NCI-H1105 treated with DMSO at 0.1 percent for 48 hours (cell line): ENCODE results near the gene TSC22D1.

ENCODE experiments used
- DNase-seq: peaks from one replicate; lab custom pipeline; 2025; lab: John Stamatoyannopoulos, UW

TSC22D1 gene

GRCh38 chr13:44382635-44383145, 193.4 kb downstream of the TSC22D1 start:
- DNase-seq = no peak
